Measurements from ENCODE around the gene NAPA.

The NAPA gene

DNA sequence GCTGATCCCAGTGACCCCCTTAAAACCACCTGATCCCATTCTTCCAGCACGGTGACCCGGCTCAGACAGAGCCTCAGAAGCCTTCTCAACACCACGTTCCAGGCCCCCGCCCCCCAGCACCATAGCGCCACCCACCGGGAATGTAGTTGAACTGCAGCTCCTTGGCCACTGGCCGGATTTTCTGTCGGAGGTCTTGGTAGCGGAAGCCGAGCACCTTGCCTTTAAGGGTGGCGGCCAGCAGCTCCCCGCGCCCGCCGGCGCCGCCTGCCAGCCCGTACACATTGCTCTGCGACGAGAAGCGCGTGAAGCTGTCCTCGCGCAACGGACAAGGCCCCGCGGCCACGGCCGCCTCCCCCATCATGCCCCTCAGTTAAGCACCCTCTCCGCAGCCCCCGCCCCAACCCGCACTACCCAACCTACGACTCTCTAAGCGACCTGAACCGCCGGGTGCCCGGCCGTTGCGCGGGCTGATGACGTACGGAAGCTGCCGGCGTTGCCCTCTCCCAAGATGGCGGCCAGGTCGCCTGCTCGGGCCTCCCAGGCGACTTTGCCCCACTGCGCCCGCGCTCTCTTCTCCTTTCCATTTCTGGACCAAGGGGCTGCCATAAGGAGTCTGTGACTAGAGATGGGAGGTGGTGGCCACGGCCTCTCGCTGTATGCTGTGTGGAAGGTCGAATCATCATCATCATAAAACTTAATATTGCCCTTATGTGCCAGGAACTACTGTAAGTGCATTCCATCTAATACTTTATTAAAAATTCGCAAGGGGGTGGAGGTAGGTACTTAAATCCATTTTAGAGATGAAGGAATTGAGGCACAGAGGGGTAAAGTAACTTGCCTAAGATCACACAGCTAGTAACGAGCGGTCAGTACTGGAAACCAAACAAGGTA lies 30.8 kb downstream of the NAPA start, which contains the start of gene KPTN:
Gene KPTN, minus strand, starts transcription at position 420 of the 891 bp plus-strand sequence. Its CDS starts 59 bp downstream, at position 361.
- DNase-seq, result peak; percentile 93

DNA sequence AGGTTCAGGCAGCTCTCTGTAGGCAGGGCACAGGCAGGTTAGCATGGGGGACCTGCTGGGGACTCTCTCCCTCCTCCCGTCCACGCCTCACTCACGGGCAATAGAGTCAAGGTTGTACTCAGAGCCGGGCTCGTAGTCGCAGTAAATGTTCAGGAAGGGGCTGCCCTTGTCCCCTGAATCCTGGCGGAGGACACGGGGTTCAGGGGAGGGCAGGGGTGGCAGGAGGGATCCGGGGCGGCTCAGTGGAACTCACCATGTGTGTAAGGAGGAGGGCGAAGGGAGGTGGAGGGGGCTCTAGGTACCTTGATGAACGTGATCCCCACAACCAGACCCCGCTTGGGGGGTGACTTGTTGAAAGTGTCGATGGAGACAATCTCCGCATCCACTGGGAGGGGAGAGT lies 31.7 kb downstream of the NAPA start:
- no peak for DNase-seq

DNA sequence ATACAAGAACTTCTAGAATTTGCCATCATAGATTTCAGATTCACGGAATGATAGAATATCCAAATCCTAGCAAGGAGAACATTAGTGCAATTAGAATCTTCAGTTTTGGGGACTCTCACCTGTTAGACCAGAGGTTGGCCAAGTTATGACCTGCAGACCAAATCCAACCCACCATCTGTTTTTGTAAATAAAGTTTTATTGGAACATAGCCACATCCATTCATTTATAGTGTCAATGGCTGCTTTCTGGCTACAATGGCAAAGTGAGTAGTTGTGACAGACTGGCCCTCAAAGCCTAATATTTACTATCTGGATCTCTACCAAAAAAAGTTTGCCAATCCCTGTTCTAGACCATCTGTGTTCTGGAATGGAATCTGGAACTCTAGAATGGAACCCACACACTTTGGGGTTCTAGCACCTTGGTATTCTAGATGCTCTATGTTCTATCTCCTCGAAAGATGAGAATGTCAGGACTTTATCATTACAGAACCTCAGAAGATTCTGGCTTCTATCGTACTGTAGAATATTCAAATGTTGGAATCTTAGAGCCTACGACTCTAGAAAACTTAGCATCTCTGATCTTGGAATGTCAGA lies 33.3 kb downstream of the NAPA start:
- no peak for DNase-seq

DNA sequence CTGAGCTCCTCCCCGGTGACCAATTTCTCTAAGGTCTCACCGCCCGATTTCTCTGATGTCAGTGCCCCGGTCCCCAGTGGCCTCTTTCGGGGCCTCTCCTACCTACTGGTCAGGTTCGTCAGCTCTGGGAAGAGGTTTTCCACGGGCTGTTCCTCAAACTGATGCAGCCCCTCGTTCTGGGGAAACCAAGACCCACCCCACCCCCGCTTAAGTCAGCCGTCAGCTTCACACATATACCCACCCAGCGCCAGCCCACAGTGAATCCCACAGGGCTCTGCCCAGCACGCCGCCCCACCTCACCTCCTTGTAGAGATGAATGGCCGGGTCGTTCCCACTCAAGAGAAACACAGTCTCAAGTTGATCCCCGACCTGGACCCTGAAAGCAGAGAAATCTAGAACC lies 34.2 kb downstream of the NAPA start:
- DNase-seq, result no peak

DNA sequence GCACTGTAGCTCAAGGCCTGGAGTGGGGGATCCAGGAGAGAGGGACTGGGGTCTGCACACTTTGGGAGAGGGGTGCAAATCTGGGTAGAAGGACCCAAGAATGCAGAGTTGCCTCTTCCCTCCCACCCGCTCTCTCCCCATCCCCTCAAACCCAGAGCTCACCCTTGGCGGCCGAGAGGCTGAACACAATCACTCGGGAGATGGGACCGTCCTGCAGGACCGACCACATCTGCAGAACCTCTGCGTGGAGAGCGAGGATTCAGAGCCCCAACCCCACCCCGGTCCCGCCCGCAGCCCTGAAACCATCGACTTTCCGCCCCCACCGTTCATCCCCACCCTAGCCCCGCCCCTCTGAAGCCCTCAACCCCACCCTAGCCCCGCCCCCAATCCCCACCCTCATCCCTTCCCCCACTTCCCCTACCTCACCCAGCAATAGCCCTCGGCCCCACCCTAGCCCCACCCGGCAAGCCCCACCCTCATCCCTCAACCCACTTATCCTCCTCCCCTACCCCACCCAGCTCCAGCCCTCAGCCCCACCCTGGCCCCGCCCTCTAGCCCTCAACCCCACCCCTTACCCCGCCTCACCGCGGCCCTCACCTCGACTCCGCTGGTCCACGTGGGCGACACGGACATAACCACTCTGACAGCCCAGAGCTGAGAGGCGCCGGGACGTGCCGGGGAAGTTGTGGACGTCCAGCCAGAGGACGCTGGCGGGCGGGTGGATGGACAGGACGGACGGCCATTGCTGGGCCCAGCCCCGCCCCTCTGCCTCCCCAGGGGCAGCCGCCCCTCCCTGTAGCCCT lies 35.0 kb downstream of the NAPA start:
- DNase-seq, result no peak

DNA sequence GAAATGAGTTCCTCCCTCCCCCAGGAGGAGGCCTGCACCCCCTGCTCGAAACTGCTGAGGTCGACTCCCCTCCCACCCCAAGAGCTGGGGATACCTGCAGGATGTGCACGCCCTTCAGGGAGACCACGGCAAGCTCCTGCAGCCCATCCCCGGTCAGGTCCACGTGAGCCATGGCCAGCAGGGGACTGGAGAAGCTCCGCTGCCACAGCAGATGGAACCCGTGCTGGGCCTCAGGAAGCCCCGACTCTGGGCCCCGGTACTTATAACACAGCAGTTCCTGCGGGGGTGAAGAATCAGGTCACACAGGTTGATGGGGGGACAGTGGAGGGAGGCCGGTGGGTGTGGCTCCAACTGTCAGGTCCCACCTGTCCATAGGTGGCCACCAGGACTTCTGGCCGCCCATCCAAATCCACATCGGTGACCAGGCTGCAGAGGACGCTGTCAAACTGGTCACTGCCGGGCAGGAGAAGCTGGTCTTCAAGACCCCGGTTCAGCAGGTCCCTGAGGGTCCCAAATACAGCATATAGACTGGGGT lies 38.4 kb downstream of the NAPA start:
- no peak for DNase-seq

DNA sequence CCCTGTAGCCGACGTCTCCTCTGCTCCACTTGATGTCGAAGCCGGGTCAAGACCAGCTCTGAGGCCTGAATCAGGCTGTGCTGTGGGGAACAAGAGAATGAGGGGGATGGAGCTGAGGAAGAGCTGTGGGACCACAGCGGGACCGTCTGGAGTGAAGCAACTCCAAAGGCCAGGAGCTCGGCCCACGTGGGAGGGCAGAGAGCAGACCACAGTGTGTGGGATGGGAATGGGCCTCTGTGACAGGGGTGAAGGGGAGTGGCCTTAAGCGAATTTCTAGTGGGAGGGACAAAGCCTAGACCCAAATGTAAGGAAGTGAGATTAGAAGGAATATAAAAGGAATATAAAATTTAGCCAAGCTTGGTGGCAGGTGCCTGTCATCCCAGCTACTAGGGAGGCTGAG lies 39.4 kb downstream of the NAPA start:
- no peak for DNase-seq

DNA sequence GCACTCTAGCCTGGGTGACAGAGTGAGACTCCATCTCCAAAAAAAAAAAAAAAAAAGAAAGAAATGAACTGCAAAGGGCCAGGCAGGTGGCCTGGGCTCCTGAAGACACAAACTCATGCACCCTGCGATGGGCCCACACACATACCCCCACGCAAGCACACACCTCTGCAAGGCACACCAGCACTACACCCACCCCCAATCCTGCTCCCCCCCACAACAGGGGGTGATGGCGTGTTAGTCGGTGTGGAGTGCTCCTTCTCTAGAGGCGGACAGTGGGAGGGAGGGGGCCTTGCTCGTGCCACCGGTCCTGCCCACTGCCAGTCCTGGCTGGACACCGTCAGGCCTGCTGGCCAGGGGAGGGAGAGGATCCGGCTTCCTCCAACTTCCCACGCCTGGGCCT lies 41.5 kb downstream of the NAPA start:
- DNase-seq, result no peak

DNA sequence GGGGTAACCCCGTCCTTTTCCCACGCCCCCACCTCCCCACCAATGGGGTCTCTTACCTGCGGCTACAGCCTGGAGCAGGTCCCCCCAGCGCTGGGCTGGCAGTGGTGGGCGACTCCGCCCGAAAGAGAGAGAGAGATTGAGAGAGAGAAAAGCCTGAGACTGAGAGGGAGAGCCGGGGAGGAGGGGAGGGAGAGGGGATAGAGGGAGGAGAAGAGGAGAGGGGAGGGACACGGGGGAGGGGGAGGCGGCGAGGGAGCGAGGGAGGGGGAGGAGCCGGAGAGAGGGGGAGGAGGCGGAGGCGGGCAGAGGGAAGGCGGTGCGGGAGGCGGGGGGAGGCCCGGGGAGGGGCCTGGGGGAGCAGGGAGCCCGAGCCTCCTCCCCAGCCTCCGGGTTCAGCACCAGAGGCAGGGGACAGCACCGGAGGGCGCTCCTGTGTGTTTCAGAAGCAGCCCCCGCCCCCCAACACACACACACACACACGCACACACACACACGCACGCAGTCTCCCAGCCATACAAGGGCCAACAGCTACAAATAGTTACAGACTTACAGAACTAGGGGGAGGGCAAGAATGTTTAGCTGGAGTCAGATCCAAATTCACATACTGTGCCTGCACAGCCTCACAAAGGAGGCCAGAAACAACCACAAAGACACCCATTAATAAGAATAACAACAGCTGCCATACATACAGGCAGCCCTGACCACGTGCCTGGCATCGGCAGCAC lies 43.0 kb downstream of the NAPA start, which contains the start of gene SLC8A2:
Gene SLC8A2, minus strand, starts transcription at position 161 of the 725 bp plus-strand sequence. CDS start 5,490 bp downstream, outside the sequence.
- DNase-seq, result peak; percentile 49

DNA sequence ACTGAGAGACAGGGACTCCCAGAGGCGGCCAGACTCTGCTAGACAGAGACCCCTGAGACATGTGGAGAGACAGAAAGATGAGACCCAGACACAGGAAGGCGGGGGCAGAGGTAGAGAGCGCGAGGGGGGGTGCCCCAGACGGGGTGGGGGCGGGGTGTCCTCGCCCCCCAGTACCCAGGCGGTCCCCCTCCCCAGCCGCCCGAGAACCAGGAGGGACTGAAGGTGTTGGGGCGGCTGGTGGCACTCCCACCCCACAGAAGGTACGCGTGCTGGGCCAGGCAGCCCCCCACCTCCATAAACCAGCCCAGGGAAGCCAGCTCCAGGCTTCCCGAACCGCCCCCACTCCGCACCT lies 43.5 kb downstream of the NAPA start:
- no peak for DNase-seq

DNA sequence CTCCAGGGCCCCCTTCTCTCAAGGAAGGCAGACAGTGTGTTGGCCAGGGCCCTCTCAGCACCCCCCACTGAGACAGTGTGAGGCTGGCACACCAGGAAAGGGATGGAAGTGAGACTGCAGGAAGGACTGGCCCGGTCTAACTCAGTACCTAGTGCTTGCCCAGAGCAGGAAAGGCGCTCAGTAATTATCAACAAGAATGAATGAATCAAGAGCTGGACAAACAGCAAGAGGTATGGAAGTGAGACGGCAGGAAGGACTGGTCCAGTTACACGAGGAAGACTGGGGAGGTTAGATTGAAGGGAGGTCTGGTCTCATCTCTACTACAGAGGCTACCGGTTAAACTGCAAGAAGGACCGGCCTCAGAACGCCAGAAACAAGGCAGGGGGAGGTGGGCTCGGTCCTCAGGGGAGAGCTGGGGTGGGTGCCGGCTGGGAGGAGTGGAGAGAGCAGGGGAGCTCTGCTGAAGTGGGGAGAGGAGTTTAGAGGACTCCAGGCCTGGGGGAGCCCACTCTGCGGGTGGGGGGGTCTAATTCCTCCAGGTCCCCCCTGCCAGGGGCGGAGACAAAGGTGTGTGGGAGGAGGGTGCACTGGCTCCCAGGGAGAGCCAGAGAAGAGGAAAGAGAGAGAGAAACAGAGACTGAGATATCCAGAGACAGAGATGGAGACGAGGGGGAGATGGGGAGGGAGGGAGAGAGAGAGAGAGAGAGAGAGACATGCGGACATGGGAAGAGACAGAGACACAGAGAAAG lies 44.2 kb downstream of the NAPA start:
- DNase-seq, result no peak

DNA sequence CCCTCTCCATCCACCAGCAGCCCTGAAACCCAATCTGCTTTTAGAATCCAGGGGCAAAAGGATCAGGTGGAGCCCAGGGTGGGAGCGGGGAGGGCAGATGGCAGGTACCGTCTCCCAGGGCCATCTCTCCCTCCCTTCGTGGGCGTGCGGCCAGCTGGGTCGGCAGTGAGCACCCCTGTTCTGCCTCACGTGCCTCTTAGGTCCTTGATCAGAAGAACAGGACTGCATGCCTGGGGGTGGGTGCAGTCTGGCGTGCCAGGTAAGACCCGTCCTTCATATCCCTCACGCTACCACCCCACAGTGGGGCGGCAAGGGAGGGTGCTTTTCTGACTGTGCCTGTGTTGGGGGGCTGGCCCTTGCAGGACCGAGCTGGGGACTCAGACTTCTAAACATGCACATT lies 45.1 kb downstream of the NAPA start:
- DNase-seq, result no peak

DNA sequence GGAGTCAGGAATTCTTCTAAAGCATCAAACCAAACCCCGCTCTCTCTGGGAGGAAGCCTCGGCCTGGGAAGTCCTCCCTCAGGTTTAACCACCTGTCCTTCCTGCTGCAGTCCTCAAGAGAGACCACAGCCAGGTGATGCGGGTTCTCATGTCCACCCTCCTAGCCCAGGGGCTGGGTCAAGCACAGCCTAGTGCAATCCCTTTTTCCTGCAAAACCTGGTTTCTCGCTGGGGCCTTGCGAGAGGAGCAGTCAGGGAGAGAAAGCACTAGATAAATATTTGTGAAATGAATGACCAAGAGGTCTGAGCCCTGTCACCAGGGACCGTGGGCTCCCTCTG lies 45.5 kb downstream of the NAPA start:
- no peak for DNase-seq

DNA sequence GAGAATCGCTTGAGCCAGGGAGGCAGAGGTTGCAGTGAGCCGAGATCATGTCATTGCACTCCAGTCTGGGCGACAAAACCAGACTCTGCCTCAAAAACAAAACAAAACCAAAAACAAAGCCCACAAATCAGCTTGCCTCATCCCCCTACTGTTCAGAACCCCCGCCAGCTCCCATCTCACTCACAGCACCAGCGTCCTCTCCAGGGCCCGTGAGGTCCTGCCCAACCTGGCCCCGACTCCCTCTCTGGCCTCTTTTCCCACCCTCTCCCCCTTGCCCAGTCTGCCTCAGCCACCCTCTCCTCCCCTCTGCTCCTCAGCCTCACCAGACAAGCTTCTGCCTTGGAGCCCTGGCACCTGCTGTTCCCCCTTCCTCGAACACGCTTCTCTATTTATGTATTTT lies 46.9 kb downstream of the NAPA start:
- DNase-seq, result no peak

DNA sequence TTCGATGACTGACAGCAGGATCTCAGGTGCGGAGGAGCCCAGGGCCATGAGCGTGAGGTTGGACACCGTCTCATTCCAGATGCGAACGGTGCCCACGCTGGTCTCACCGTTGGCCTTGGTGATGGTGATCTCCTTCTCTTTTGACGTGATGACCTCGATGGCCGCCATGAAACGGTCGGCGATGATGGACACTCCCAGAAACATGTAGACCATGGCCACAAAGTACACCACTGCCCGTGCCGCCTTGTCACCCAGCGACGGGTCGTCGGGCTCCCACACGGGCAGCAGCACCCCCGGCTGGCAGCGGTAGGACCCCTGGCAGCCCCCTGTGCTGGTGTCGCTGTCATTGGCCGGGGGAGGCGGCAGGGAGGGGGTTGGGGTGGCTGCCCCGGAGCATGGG lies 48.9 kb downstream of the NAPA start:
- no peak for DNase-seq

DNA sequence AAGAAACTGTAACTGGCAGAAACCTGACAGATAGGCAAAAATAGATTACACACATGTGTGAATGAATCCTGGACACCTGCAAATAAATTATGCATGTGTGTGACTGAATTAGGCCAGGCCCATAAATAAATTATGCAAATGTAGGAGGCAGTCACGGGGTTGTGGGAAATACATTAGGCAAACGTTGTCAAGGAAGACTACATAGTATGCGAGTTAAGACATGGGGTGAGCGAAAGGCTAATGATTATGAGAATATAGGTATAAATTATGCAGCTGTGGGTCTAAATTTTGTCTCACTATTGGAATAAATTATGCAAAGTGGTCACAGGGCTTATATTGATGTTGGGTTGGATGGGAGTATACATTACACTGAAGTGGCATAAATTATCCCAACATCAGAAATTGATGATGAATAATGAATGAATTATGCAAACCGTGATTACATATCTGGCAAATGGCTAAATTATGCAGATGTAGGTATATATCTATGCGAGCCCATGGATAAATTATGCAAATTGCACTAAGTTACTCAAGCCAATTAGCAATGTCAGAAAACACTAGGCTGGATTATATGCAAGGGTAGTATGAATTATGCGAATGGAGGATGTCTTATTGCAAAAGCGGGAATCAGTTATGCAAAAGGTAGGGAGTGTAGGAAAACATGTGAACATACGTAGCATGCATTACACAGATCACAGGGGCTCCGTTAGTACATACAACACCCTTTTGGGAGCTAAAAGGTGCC lies 50.0 kb downstream of the NAPA start:
- no peak for DNase-seq

DNA sequence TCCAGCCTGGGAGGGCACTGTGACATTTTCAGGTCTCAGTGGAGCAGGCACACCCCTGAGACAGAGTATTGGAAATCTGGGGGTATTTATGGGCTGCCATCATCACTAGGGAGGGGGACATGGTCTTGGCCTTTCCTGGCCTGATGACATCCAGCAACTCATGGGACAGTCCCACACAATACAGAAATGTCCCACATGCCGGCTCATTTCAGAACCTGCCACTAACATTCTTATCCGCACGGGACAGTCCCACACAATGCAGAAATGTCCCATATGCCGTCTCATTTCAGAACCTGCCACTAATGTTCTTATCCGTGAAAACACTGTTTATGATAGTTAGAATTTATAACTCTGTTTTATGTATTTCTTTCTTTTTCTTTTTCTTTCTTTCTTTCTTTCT lies 53.0 kb downstream of the NAPA start:
- DNase-seq, result no peak

DNA sequence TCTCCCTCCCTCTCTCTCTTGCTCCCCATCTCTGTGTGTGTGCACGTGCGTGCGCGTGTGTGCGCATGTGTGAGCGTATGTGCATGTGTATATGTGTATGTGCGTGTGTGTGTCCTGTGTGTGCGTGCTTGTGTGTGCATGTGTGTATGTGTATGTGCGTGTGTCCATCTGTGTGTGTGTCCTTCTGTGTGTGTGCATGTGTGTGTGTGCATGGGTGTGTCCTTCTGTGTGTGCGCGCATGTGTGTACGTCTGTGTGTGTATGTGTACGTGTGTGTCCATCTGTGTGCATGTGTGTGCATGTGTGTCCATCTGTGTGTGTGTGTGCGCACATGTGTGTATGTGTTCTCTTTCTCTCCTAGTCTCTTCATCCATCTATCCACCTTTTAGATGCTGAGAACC lies 55.4 kb downstream of the NAPA start:
- DNase-seq, result no peak

DNA sequence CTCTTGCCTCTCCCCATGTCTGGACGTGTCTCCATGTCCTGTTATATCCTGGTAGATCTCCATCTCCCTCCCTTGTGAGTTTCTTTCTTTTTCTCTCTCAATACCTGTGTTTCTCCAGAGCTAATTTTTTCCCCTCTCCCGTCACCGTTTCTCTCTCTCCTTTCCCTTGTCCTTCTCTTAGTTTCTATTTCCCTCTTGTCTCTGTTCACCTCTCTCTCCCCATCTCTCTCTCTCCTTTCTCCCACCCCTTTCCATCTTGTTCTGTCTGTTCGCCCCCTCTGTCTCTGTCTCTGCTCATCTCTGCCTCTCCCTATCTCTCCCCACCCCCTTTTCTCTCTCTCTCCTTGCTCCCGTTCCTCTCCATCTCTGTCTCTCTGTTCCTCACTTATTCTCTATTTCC lies 56.2 kb downstream of the NAPA start:
- no peak for DNase-seq

DNA sequence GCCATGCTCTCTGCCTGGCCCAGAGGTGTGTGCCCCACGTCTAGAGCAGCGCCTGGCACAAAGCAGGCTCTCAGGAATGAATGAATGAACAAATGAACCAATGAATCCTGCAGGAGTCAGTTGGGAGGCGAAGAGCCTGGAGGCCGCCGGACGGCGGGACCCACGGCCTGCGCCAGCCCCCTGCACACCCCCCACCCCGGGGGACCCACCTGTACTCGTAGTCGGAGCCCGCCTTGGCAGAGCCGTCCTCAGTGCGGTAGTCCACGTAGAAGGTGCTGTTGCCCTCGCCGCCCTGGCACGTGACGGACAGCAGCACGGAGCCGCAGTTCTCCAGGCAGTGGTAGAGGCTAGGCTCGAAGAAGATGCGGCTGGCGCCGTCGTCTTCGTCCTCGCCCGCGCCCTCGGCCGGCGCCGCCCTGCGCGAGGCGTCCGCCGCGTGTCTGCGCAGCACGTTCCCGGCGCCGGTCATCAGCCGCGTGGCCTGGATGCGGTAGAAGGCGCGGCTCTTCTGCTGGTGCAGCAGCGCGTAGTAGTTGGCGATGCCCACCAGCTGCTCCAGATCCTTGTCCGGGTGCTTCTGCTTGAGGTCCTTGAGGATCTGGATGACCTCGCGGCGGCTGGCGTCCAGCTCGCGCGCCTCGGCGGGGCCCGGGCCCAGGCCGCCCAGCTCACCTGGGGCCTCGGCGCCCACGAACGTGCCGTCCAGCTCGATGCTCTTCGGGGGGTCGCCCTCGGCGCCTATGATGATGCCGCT lies 58.0 kb downstream of the NAPA start:
- DNase-seq, result no peak

DNA sequence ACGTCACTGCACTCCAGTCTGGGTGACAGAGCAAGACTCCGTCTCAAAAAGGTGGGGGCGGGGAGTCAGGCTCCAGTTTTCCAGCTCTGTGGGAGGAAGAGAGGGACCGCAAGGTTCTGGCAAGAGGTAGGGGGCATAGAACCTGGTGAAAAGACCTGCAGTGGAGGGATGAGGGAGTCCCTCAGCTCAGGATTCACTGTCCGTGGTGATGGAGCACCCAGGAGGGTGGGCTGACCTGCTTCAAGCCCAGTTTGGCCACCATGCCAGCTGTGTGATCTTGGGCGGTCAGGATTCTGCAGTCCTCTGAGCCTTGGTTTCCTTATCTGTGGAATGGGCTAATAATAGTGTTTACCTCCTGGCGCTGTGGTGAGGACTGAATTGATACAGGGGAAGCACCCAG lies 64.4 kb downstream of the NAPA start:
- DNase-seq, result no peak

Measured in activated CD4-positive, alpha-beta T cell treated with anti-CD3 and anti-CD28 coated beads, Interleukin-2, Interleukin-6, amounts not matched to agents 100 ng/mL and 50 ng/mL, durations not matched to agents 16 hours and 8 hours (primary cell).